Measurements from ENCODE around the gene TMEFF2. TPM values are rescaled to one million over a fixed set of nuclear protein-coding genes. Genes with fewer than 3 reads are reported as not detected.

TMEFF2 gene
- total RNA-seq, 1 donor, result not detected

- no peak for DNase-seq (ENCODE audit: low read depth)
- TF ChIP-seq, protein P1, sequence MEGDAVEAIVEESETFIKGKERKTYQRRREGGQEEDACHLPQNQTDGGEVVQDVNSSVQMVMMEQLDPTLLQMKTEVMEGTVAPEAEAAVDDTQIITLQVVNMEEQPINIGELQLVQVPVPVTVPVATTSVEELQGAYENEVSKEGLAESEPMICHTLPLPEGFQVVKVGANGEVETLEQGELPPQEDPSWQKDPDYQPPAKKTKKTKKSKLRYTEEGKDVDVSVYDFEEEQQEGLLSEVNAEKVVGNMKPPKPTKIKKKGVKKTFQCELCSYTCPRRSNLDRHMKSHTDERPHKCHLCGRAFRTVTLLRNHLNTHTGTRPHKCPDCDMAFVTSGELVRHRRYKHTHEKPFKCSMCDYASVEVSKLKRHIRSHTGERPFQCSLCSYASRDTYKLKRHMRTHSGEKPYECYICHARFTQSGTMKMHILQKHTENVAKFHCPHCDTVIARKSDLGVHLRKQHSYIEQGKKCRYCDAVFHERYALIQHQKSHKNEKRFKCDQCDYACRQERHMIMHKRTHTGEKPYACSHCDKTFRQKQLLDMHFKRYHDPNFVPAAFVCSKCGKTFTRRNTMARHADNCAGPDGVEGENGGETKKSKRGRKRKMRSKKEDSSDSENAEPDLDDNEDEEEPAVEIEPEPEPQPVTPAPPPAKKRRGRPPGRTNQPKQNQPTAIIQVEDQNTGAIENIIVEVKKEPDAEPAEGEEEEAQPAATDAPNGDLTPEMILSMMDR (IDR thresholded peaks at IDR 0.05; ENCODE audit: insufficient read depth, low read depth, low read length), result no peak
- no peak overlapping the region for H3K4me3 ChIP-seq (ENCODE audit: low read depth, low read length)
Observed at GRCh38 chr2:192004188-192004963, 190.4 kb downstream of the TMEFF2 start.

GRCh38 chr2:192002418-192002817 lies 192.3 kb downstream of the TMEFF2 start:
- DNase-seq (ENCODE audit: low read depth), result no peak
- TF ChIP-seq, protein P1 (IDR thresholded peaks at IDR 0.05; ENCODE audit: insufficient read depth, low read depth, low read length), result no peak
- no peak overlapping the region for H3K4me3 ChIP-seq (ENCODE audit: low read depth, low read length)

GRCh38 chr2:192000196-192000980 lies 194.3 kb downstream of the TMEFF2 start:
- DNase-seq (ENCODE audit: low read depth), result no peak
- TF ChIP-seq, protein P1 (IDR thresholded peaks at IDR 0.05; ENCODE audit: insufficient read depth, low read depth, low read length), result no peak
- H3K4me3 ChIP-seq (ENCODE audit: low read depth, low read length), result no peak overlapping the region

DNA sequence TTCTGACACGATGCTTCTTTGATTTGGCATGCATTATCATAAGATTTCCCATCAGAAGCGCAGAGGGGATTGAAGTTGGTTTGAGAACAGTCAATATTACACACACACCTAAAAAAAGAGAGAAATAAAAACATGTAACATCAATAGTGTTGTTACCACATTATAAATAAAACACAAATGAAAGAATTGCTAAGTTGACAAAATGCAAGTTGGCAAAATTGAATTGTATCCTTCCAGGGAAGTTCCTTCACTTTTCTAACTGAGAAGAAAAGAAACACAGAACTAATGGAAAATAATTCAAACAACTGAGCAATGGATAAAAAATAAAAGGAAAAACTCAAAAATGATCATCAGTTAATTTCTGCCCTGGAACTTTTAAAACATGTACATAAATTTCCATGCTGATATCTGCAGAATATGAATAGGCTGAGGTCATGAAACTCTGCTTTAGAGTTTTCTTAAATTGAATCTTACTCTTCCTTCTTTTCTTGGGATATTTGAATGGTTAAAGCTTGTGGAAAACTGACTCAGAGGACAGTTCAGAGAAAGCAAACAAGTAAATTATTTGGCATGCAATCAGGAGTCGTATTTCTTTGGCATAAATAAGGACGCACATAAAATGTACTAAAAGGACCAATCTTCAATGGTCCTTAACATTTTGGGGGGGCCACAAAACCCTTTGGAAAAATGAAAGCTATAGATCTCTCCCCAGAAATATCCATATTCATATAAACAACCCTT lies 195.5 kb downstream of the TMEFF2 start:
- TF ChIP-seq, protein P1 (IDR thresholded peaks at IDR 0.05; ENCODE audit: insufficient read depth, low read depth, low read length), result no peak
- no peak for DNase-seq (ENCODE audit: low read depth)
- no peak overlapping the region for H3K4me3 ChIP-seq (ENCODE audit: low read depth, low read length)

DNA sequence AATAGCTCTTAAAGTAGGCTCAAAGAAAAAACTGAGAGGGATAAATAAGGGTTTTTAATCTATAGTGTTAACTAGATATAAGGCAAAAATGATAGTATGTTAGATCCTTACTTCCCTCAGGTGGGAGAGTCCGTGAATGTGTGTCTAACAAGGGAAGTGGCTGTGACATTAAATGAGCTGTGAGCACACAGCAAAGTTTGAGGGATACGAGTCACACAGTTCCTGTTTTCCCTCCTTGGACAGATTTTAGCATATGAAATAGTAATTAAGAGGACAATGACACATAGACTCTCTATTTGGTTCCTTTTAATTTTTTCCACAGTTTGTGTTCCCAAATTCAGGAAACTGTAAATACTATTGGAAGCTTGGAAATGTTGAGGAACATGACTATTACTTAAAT lies 199.4 kb downstream of the TMEFF2 start:
- TF ChIP-seq, protein P1 (IDR thresholded peaks at IDR 0.05; ENCODE audit: insufficient read depth, low read depth, low read length), result no peak
- H3K4me3 ChIP-seq (ENCODE audit: low read depth, low read length), result no peak overlapping the region
- no peak for DNase-seq (ENCODE audit: low read depth)

DNA sequence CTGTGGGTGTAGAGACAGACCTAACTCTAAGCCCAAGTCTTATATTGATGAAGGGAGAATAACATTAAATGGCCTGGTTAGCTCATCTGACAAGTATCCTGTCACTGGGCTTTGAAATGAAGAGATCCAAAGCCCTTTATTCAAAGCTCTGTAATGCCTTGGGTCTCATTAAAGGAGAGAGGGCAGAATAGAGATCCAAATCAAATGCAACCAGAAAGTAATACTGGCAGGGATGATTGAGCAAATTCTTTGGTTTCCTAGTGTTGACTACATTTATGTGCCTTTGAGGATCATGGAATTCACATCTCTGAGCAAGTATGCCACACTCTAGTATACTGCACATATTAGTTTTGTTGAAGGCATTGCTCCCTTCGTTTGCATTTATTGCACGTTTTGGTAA lies 200.0 kb downstream of the TMEFF2 start:
- DNase-seq (ENCODE audit: low read depth), result no peak
- H3K4me3 ChIP-seq (ENCODE audit: low read depth, low read length), result no peak overlapping the region
- TF ChIP-seq, protein P1 (IDR thresholded peaks at IDR 0.05; ENCODE audit: insufficient read depth, low read depth, low read length), result no peak

All from fibroblast of villous mesenchyme (primary cell).